Left colon (tissue), 2 donors: ENCODE data around the gene EIF3J. TPM values are rescaled to one million over a fixed set of nuclear protein-coding genes. Genes with fewer than 3 reads are reported as not detected.
"Not testable (repeated sequence)": the region's sequence is repeated elsewhere in the genome, so short reads cannot be mapped to it uniquely, and the experiment has no call there.

ENCODE experiments used
- ATAC-seq: fragments of 200-7000 bp; cut with Tn5 transposase; one replicate; pipeline ENCODE4 v1.9.1; 2020; ENCODE audit warnings: mild to moderate bottlenecking, moderate library complexity
- DNase-seq, 2 donors: peaks; one replicate each; pipeline ENCODE4 v3.0.0-alpha.2; 2020
- intact Hi-C, 2 donors: fragments of 100-400 bp; cut with DNase I in 1 of 2; cut with micrococcal nuclease in 1 of 2; formaldehyde crosslinking; loops; one replicate each; pipeline versions ENCODE4 v1.11.2 to v1.14.0; 2022; cut with DNase I, micrococcal nuclease
- total RNA-seq, 2 donors: library from RNA; stranded (reverse); fragmentation: NEBNext Ultra II Directional; extraction: Animal tissue kit (Norgen Biotek cat#: 25700); gene quantifications; one replicate each; pipeline ENCODE4 v1.2.1, GENCODE V29; 2021
- donor health status: DM: no; HTN: no; CAD: no.
- donor health status: DM: yes; HTN: yes; CAD: no.

EIF3J gene
- total RNA-seq, 2 donors from 2014 or later, result 49.1 to 60.2 TPM

DNA sequence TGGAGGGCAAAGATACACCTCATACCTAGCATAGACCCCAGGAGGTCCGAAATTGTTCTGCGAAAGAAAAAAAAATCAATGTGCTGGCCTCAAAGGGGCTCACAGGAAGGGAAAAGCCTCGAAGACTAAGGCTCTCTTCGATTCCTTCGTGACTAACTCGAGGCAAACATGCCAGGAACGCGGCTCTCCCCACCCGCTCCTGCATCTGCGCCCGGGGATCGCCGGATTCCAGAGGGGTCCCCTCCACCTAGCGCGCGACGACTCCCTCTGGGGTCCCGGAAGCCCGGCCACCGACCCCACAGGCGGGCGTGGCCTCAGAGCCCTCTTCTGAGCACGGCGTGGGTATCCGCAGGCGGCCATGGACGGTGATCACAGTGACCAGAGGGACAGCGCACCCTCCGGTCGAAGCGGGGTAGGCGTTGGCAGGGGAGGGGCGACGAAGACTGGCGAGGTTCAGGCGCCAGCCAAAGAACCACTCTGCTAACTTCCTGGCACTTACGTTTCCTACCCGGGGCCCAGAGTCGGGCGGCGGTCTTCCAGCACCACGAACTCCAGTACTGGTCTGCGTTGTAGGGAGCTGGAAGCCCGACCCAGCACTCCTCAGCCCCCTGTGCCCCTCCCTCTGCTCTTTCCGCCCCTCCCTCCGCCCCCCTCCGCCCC is 515 bp upstream of the EIF3J start:
- peak; percentile 80 for ATAC-seq
- intact Hi-C loops, result no loop called here
- peak; percentile 90 to 92 for DNase-seq

DNA sequence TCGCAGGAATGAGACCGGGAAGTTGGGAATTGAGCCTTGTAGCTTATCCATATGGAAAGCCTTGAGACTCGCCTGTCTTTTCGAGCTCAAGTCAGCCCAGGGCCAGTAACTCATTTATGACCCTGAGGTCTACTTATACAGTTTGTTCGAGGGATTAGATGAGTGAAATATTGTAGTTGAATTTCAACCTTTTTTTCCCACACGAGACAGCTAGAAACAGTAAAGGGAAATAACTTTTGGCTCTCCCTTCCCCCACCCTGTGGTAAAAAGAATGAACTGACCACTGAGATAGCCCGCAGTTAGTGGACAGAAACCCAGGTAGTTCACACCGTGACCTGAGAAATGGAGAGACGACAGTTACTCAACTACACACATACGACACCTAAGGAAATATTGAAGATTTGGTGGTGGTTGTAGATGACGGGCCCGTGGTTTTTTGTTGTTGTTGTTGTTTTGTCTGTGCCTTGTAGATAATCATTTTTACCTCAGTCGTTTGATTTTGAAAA is 841 bp downstream of the EIF3J start:
- DNase-seq (no peak), ATAC-seq (no peak)
- intact Hi-C loops, result no loop called here

- ATAC-seq (no peak), DNase-seq (no peak)
- intact Hi-C loops, result no loop called here
These were observed 4.5 kb downstream of the EIF3J start for GRCh38 chr15:44541282-44541958.

GRCh38 chr15:44542596-44542995 is 5.6 kb downstream of the EIF3J start:
- intact Hi-C loops, result no loop called here
- no peak for ATAC-seq
- no peak for DNase-seq

GRCh38 chr15:44544745-44545144 is 7.8 kb downstream of the EIF3J start:
- ATAC-seq, intact Hi-C loops, DNase-seq: not testable (repeated sequence)

GRCh38 chr15:44545913-44546802 is 9.2 kb downstream of the EIF3J start:
- ATAC-seq (no peak), DNase-seq (no peak)
- intact Hi-C loops, result no loop called here

DNA sequence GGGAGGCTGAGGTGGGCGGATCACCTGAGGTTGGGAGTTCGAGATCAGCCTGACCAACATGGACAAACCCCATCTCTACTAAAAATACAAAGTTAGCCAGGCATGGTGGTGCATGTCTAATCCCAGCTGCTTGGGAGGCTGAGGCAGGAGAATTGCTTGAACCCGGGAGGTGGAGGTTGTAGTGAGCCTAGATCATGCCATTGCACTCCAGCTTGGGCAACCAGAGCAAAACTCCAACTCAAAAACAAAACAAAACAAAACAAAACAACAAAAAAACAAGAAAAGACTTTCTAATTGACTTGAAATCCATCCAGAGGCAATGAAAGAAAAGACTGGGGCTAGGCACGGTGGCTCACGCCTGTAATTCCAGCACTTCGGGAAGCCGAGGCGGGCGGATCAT is 12.2 kb downstream of the EIF3J start:
- DNase-seq, intact Hi-C loops, ATAC-seq: not testable (repeated sequence)

DNA sequence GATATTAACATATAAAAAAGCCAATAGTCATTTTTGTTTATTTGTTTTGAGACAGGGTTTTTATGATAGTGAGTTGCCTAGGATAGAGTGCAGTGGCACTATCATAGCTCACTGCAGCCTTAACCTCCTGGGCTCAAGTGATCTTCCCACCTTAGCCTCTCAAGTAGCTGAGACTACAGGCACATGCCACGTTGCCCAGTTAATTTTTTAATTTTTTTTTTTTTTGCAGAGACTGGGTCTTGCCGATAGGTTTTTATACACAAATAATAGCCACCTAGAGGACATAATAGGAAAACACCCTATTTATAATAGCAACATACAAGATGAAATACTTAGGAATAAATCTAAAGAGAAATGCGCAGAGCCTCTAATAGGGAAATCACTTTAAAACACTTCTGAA is 13.3 kb downstream of the EIF3J start:
- ATAC-seq (no peak), DNase-seq (no peak)
- intact Hi-C loops, result no loop called here

DNA sequence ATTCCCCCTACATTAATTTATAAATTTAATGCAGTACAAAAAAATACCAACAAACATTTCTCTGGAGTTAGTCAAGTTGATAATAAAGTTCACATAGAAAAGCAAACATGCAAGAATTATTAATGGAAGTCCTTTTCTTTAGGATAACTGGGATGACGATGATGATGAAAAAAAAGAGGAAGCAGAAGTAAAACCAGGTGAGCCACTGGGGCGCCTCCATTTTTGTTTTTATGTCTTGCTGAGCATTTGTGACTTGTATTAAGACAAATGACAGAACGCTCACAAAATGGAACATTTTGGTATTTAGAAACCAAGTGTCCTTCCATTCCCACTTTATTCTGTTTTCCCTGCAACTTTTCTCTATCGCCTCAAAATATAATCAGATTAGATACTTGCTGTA is 13.8 kb downstream of the EIF3J start:
- ATAC-seq, result no peak
- intact Hi-C loops, result no loop called here
- DNase-seq, result no peak

- no peak for ATAC-seq
- no peak for DNase-seq
- intact Hi-C loops, result no loop called here
These were observed 18.2 kb downstream of the EIF3J start for GRCh38 chr15:44554934-44555723.

DNA sequence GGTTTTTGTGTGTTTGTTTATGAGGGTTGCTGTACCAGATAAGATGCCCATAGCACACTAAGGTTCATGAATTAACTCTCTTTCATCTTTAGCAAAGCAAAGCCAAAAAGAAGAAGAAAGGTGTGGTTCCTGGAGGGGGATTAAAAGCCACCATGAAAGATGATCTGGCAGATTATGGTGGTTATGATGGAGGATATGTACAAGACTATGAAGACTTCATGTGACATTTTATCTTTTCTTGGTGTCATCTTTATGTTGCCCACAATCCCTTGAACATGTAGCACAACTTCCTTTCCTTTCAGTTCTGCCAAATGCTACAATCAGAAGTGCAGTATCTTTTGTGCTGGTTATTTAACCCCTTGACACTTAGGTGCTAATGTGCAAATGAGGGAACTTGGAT is 24.0 kb downstream of the EIF3J start:
- ATAC-seq, DNase-seq, intact Hi-C loops: not testable (repeated sequence)

GRCh38 chr15:44565387-44566154 is 28.6 kb downstream of the EIF3J start:
- intact Hi-C loops, result no loop called here
- ATAC-seq (no peak), DNase-seq (no peak)

- no peak for ATAC-seq
- intact Hi-C loops, result no loop called here
- no peak for DNase-seq
These were observed 29.2 kb downstream of the EIF3J start for GRCh38 chr15:44566155-44566540.

DNA sequence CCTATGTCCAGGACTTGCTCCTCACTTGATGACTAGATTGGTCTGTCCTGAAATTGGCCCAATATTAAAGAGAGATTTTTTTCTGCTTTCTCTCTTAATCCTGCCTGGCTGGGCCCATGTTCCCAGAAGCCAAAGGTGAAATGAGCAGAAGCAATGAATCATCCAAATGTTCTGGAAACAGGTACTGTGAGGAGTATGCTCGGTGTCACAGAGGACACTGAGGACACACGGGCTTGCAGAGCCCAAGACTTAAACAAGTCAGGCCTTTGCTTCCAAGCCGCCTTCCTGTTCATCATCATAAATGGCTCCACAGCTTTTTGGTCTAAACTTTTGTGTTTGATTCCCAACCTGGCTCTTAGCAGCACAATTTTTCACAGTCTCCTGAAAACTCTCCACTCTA is 31.4 kb downstream of the EIF3J start:
- intact Hi-C loops, result no loop called here
- ATAC-seq, result no peak

GRCh38 chr15:44569316-44569715 is 32.4 kb downstream of the EIF3J start:
- ATAC-seq (no peak), DNase-seq (no peak)
- intact Hi-C loops, result no loop called here

More for the DNA sequence above, 31.4 kb downstream of the EIF3J start:
- DNase-seq, result no peak

- ATAC-seq (no peak), DNase-seq (no peak)
- intact Hi-C loops, result no loop called here
These were observed 33.4 kb downstream of the EIF3J start for GRCh38 chr15:44570361-44570760.

- DNase-seq (no peak), ATAC-seq (no peak)
- intact Hi-C loops, result no loop called here
These were observed 36.4 kb downstream of the EIF3J start for GRCh38 chr15:44573386-44573785.

DNA sequence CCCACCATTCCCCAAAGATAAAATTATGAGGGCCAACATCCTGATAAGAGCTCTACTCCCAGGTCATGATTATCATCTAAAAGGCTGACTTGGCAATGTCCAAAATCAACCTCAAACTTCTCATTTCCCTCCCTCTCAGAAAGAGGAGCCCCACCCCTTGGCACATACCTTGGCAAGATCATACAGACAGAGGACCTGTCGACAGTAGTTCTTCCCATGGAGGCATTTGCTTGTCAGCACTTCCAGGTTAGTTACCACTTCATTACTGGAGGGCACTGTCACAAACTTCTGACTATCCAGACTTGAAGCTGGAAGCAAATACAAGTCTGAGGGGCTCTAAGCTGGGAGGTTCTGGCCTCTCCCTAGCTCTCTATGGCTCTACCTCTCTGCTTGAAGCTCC is 37.8 kb downstream of the EIF3J start:
- intact Hi-C loops, result no loop called here
- no peak for ATAC-seq

More for the DNA sequence above, 37.8 kb downstream of the EIF3J start:
- DNase-seq, result no peak
